HL-60/S4 treated with phorbol 12-myristate 13-acetate at 8.2 ng/mL for 4 days and 3 days (cell line): ENCODE data around the gene CYTH2.

Experiments used
- in situ Hi-C: fragments of 300-500 bp; cut with MboI; formaldehyde crosslinking; loops from 2 replicates; pipeline ENCODE4 v1.15.0; 2022; ENCODE audit warnings: low sequenced_read_pairs

The CYTH2 gene

DNA sequence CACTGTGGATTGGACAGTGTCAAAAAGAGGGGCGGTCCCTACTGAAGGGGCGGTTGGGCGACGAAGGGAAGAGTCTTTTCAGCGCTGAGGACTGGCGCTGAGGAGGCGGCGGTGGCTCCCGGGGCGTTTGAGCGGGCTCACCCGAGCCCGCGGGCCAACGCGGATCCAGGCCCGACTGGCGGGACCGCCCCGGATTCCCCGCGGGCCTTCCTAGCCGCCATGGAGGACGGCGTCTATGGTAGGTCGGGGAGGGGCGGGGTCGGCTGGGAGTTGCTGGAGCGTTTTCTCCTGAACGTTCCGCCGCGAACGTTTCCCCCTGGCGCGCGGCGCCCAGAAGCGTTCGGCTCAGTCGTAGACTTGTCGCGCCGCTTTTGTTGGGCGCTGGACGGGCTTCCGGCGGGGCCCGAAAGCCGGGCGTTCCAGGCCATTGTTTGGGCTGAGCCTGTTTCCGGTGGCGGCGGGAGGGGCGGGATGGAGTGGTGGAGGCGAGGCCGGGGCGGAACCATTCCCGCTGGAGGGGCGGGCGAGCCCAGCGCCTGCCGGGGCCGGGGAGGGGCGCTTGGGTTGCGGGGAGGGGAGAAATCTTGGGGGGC is at the start of gene CYTH2:
Gene CYTH2 (plus strand): TSS at position 81 of the 593 bp plus-strand sequence. CDS start 139 bp downstream, at position 220.
- in situ Hi-C loops, result no loop called here

DNA sequence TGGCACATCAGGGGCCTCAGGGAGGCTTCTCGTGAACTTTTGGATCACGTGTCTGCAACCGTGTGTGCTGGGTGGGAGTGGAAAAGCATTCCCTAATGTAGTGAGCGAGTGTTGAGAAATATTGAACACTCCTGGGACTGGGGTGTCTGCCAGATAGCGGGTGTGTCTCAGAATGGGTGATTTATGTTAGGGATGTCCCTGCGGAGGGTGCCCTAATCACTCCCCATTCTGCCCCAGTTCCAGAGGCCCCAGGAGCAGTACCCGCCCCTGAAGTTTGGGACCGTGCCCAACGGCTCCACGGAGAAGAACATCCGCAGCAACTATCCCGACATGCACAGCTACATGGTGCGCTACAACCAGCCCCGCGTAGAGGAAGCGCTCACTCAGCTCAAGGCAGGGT is 47.6 kb upstream of the CYTH2 start:
- in situ Hi-C loops, result no loop called here

DNA sequence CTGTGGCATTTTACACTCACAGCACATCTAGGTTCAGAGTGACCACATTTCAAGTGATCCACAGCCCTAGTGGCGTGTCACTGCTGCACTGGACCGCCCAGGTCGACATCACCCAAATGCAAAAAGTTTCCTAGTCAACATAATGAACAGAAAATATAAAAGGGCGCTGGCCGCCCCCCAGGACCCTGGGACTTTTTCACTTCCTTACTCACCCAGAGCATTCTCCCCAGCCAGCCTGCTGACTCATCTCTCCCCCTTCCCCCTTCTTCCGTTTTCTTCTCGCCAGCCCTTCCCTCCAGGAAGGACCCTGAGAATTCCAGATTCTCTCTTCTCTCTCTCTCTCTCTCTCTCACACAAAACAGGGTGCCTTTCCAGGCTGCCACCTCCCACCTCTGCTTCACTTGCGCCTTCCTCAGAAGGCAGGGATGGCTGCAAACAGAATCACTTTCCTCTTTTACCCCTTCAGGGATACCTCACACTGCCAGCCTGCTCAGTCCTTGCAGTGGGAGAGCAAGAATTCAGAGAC is 44.4 kb upstream of the CYTH2 start:
- in situ Hi-C loops, result no loop called here

- in situ Hi-C loops, result no loop called here
Observed at GRCh38 chr19:48428670-48429069, 40.5 kb upstream of the CYTH2 start.

DNA sequence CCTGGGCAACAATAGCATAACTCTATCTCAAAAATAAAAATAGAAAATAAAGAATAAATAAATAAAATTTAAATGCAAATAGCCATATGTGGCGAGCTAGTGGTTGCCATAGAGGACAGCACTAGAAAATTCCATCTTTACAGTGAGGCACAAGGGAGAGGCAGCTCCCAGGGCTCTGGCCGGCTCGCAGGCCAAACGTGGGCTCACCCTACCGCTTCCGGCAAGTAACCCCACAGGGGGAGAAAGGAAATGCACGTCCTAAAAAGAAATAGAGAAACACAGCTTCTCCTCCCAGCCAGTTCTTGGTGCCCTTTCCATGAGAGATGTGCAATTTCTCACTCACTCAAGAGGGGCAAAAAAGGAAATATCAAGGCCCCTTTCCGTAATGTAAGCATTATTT is 35.8 kb upstream of the CYTH2 start:
- in situ Hi-C loops, result no loop called here

GRCh38 chr19:48436586-48436985 is 32.6 kb upstream of the CYTH2 start:
- in situ Hi-C loops, result no loop called here

GRCh38 chr19:48441360-48442050 is 27.7 kb upstream of the CYTH2 start:
- in situ Hi-C loops, result no loop called here

- in situ Hi-C loops, result no loop called here
Observed at GRCh38 chr19:48442116-48443035, 26.8 kb upstream of the CYTH2 start.

- in situ Hi-C loops, result no loop called here
Observed at GRCh38 chr19:48443256-48443655, 25.9 kb upstream of the CYTH2 start.

DNA sequence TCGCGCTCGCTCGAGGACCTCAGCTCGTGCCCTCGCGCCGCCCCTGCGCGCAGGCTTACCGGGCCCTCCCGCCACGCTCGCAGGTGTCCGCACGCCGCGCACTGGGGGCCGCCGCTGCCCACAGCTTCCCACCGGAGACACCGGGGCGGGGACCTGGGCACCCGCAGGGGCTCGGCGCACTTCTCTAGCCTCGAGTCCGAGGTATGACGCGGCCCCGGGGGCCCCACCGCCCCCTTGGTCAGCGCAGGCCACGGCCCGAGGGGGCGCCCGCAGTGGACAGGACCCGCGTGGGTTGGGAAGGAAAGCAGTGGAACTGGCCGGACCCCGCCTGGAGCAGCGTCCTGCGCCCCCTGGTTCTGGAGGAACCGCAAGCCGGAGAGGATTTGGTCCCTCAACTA is 25.4 kb upstream of the CYTH2 start:
- in situ Hi-C loops, result no loop called here

GRCh38 chr19:48444129-48444935 is 24.8 kb upstream of the CYTH2 start:
- in situ Hi-C loops, result no loop called here

- in situ Hi-C loops, result no loop called here
Observed at GRCh38 chr19:48444936-48445200, 24.3 kb upstream of the CYTH2 start.

DNA sequence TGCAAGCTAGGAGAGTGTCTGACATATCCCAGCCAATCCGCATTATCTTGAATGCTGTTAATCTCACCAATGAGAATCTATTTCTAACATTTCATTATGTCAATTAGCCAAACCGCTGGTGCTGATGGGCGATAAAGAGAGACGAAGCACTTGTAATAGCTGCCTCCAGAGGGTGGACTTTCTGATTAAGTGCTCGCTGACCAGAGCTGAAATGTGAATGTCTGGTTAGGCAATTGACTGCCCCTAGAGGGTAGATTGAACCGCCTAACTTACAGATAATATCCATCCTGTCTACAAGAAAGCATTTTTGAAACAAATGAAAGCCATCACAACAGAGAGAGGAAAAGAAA is 23.9 kb upstream of the CYTH2 start:
- in situ Hi-C loops, result no loop called here

- in situ Hi-C loops, result no loop called here
Observed at GRCh38 chr19:48445606-48446481, 23.3 kb upstream of the CYTH2 start, which contains the start of gene GRWD1. Gene GRWD1, plus strand, starts transcription at chr19:48445983. Its CDS starts 23 bp downstream, at chr19:48446006.

GRCh38 chr19:48446579-48446978 is 22.6 kb upstream of the CYTH2 start:
- in situ Hi-C loops, result no loop called here

DNA sequence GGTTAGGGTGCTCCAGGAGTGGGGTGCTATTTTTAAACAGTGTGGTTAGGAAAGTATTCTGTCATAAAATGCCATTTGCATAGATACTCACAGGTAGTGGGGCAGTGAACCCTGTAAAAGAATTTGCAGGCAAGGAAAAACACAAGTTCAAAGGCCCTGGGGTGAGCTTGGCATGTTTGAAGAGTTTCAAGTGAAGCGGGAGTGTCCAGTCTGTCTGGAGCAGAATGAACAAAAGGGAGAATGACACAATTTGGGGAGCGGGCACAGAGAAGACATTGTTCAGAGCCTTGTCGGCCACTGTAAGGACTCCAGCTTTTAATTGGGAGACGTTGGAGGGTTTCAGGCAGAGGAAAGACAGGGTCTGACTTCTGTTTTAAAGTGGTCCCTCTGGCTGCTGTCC is 20.6 kb upstream of the CYTH2 start:
- in situ Hi-C loops, result no loop called here

DNA sequence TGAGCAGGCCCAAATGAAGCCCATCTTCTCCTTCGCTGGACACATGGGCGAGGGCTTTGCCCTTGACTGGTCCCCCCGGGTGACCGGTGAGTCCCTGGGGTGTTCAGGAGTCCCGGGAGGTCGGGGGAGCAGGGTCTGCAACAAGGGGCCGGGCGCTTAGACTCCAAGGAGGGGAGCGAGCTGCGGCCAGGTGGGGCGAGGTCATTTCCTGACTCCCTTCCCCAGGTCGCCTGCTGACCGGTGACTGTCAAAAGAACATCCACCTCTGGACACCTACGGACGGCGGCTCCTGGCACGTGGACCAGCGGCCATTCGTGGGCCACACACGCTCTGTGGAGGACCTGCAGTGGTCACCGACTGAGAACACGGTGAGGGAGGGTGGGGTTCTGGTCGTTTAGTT is 18.7 kb upstream of the CYTH2 start:
- in situ Hi-C loops, result no loop called here

GRCh38 chr19:48450863-48451262 is 18.3 kb upstream of the CYTH2 start:
- in situ Hi-C loops, result no loop called here

- in situ Hi-C loops, result no loop called here
Observed at GRCh38 chr19:48451624-48452023, 17.5 kb upstream of the CYTH2 start.
